GM06990 (cell line): ENCODE data around the gene SYNDIG1.

ENCODE experiments used
- DNase-seq: peaks from one replicate; pipeline ENCODE4 v3.0.0-alpha.2; 2011; ENCODE audit not compliant: insufficient read length; ENCODE audit errors: extremely low read depth
- H3K27me3 ChIP-seq: replicated peaks from 2 replicates; pipeline ENCODE4 v1.6.0; 2011; ENCODE audit warnings: low read length; ENCODE audit not compliant: control insufficient read depth, insufficient read depth
- H3K36me3 ChIP-seq: 2 replicates; pipeline ENCODE4 v1.5.1; 2011; ENCODE audit warnings: low read length; ENCODE audit not compliant: control insufficient read depth, insufficient read depth
- H3K4me3 ChIP-seq: replicated peaks from 2 replicates; pipeline ENCODE4 v1.5.1; 2011; ENCODE audit warnings: low read depth, mild to moderate bottlenecking, control low read depth, low read length
- CTCF ChIP-seq: IDR thresholded peaks from 2 replicates; pipeline ENCODE4 v1.5.1; 2011; ENCODE audit warnings: low read length, control low read depth, mild to moderate bottlenecking, inconsistent platforms; ENCODE audit not compliant: insufficient read depth, poor library complexity, severe bottlenecking

Gene SYNDIG1

GRCh38 chr20:24572862-24573261 is 103.4 kb downstream of the SYNDIG1 start:
- Histone ChIP-seq H3K27me3 (no peaks in the 10 kb centered on the region), H3K4me3 (no peak overlapping the region), H3K36me3 (no peaks in the 10 kb centered on the region)
- TF ChIP-seq CTCF, result no peak
- no peak for DNase-seq

- Histone ChIP-seq H3K36me3 (no peaks in the 10 kb centered on the region), H3K4me3 (no peak overlapping the region), H3K27me3 (no peaks in the 10 kb centered on the region)
- TF ChIP-seq CTCF, result no peak
- DNase-seq, result no peak
Observed at GRCh38 chr20:24573557-24573956, 104.1 kb downstream of the SYNDIG1 start.

GRCh38 chr20:24574307-24574706 is 104.9 kb downstream of the SYNDIG1 start:
- TF ChIP-seq CTCF, result no peak
- Histone ChIP-seq H3K27me3 (no peaks in the 10 kb centered on the region), H3K4me3 (no peak overlapping the region), H3K36me3 (no peaks in the 10 kb centered on the region)
- no peak for DNase-seq

GRCh38 chr20:24574797-24575196 is 105.4 kb downstream of the SYNDIG1 start:
- no peak for TF ChIP-seq CTCF
- Histone ChIP-seq H3K27me3 (no peaks in the 10 kb centered on the region), H3K36me3 (no peaks in the 10 kb centered on the region), H3K4me3 (no peak overlapping the region)
- no peak for DNase-seq

- no peak for TF ChIP-seq CTCF
- H3K27me3 ChIP-seq, result no peaks in the 10 kb centered on the region
- no peak for DNase-seq
- H3K36me3 ChIP-seq, result no peaks in the 10 kb centered on the region
- no peak overlapping the region for H3K4me3 ChIP-seq
Observed at GRCh38 chr20:24575811-24576210, 106.4 kb downstream of the SYNDIG1 start.

- no peaks in the 10 kb centered on the region for H3K36me3 ChIP-seq
- no peak for DNase-seq
- no peaks in the 10 kb centered on the region for H3K27me3 ChIP-seq
- TF ChIP-seq CTCF, result no peak
- H3K4me3 ChIP-seq, result no peak overlapping the region
Observed at GRCh38 chr20:24576447-24576846, 107.0 kb downstream of the SYNDIG1 start.
